HCT116 (cell line): Measurements from ENCODE around the gene IQCK. TPM values are rescaled to one million over a fixed set of nuclear protein-coding genes. Genes with fewer than 3 reads are reported as not detected.

Source experiments
- ATAC-seq: fragments of 200-7000 bp; cut with Tn5 transposase; 2 replicates; pipeline ENCODE4 v1.9.1; 2020; ENCODE audit warnings: mild to moderate bottlenecking, moderate library complexity
- BruUV-seq: library from RNA; stranded (reverse); fragments of 400-500 nt; replicated peaks from 2 replicates; lab custom pipeline; 2021; lab: Mats Ljungman, UMichigan
- CTCF ChIA-PET: fragments of 300-600 bp; sonication (Branson Sonifier 250); formaldehyde crosslinking; loops from one replicate; lab custom pipeline; 2021; ENCODE audit warnings: antibody characterized with exemption; lab: Charles Lee
- POLR2A ChIA-PET: fragments of 300-600, 350-600 bp; sonication (Branson Sonifier 250); formaldehyde crosslinking; loops from one replicate; lab custom pipeline; 2021; ENCODE audit warnings: antibody characterized with exemption; lab: Charles Lee
- RAD21 ChIA-PET, 2 experiments: fragments of 300-600 bp; sonication (Branson Sonifier 250); formaldehyde crosslinking; loops; one replicate each; lab custom pipeline; 2023; ENCODE audit warnings: low total read pairs in 2 of 2; ENCODE audit not compliant: uncharacterized antibody in 2 of 2, unreplicated experiment in 2 of 2, low non-redundant PET in 1 of 2; lab: Charles Lee
- DNase-seq: peaks from one replicate; pipeline ENCODE4 v3.0.0-alpha.2; 2010; ENCODE audit warnings: low read depth, low spot score
- H2AFZ ChIP-seq: fragments of 200-600 bp; shearing (Covaris generic), sonication (generic); 2 replicates; pipeline ENCODE4 v1.6.1; 2017; ENCODE audit warnings: low read depth, mixed run types, mixed read lengths, antibody characterized with exemption, low read length; ENCODE audit not compliant: poor library complexity, severe bottlenecking
- H3K27ac ChIP-seq: 2 replicates; pipeline ENCODE4 v1.5.1; 2012; ENCODE audit warnings: low read depth, low read length
- H3K27me3 ChIP-seq: fragments of 200-600 bp; sonication (generic); 2 replicates; pipeline ENCODE4 v1.6.1; 2016; ENCODE audit warnings: mixed run types, low read length, mixed read lengths; ENCODE audit not compliant: insufficient read depth
- H3K36me3 ChIP-seq, 2 experiments: fragments of 200-500 bp in 1 of 2; fragments of 200-600 bp in 1 of 2; sonication (Bioruptor generic) in 1 of 2; sonication (generic) in 1 of 2; 2 replicates each; pipeline versions ENCODE4 v1.5.1 to v1.6.1; 2014 to 2016; ENCODE audit warnings: low read length in 2 of 2, inconsistent platforms in 1 of 2, mixed read lengths in 1 of 2, mixed run types in 1 of 2; ENCODE audit not compliant: insufficient read depth in 2 of 2, control insufficient read depth in 1 of 2
- H3K4me1 ChIP-seq, 2 experiments: fragments of 200-600 bp in 1 of 2; sonication (generic) in 1 of 2; 2 replicates each; pipeline versions ENCODE4 v1.5.1 to v1.6.1; 2012 to 2017; ENCODE audit warnings: low read length in 2 of 2, inconsistent platforms in 1 of 2, mild to moderate bottlenecking in 1 of 2, mixed read lengths in 1 of 2, mixed run types in 1 of 2, moderate library complexity in 1 of 2; ENCODE audit not compliant: insufficient read depth in 2 of 2, control insufficient read depth in 1 of 2
- H3K4me2 ChIP-seq: fragments of 200-600 bp; sonication (generic); 2 replicates; pipeline ENCODE4 v1.6.1; 2017; ENCODE audit warnings: mixed run types, low read length, mixed read lengths
- H3K4me3 ChIP-seq, 2 experiments: fragments of 200-600 bp in 1 of 2; sonication (generic) in 1 of 2; replicated peaks in 1 of 2; 2 replicates each; pipeline ENCODE4 v1.5.1; 2011 to 2016; ENCODE audit warnings: low read length in 2 of 2, control low read depth in 1 of 2, low read depth in 1 of 2, mild to moderate bottlenecking in 1 of 2, mixed read lengths in 1 of 2, mixed run types in 1 of 2
- H3K79me2 ChIP-seq: fragments of 200-600 bp; sonication (generic); 2 replicates; pipeline ENCODE4 v1.6.1; 2017; ENCODE audit warnings: mild to moderate bottlenecking, mixed run types, low read length, moderate library complexity, mixed read lengths; ENCODE audit not compliant: insufficient read depth
- H3K9ac ChIP-seq: fragments of 200-600 bp; sonication (generic); 2 replicates; pipeline ENCODE4 v1.6.1; 2016; ENCODE audit warnings: low read length, mixed read lengths
- H3K9me2 ChIP-seq: fragments of 200-600 bp; sonication (generic), shearing (Covaris generic); 2 replicates; pipeline ENCODE4 v1.6.1; 2017; ENCODE audit warnings: mixed run types, mild to moderate bottlenecking, moderate library complexity; ENCODE audit not compliant: insufficient read depth
- H3K9me3 ChIP-seq, 2 experiments: fragments of 200-500 bp in 1 of 2; fragments of 200-600 bp in 1 of 2; sonication (Bioruptor generic) in 1 of 2; sonication (generic) in 1 of 2; 2 replicates each; pipeline ENCODE4 v1.6.1; 2014 to 2017; ENCODE audit warnings: low read length in 2 of 2, mixed read lengths in 2 of 2, inconsistent platforms in 1 of 2, low read depth in 1 of 2, mild to moderate bottlenecking in 1 of 2, mixed run types in 1 of 2, moderate library complexity in 1 of 2; ENCODE audit not compliant: control insufficient read depth in 1 of 2, insufficient read depth in 1 of 2
- H4K20me1 ChIP-seq: fragments of 200-600 bp; sonication (generic), shearing (Covaris generic); 2 replicates; pipeline ENCODE4 v1.6.1; 2017; ENCODE audit warnings: mixed run types, mild to moderate bottlenecking, moderate library complexity; ENCODE audit not compliant: insufficient read depth
- CBX3 ChIP-seq: IDR thresholded peaks from 2 replicates; pipeline ENCODE4 v1.6.1; 2012; ENCODE audit warnings: low read depth
- EGR1 ChIP-seq: IDR thresholded peaks from 2 replicates; pipeline ENCODE4 v1.6.1; 2012; ENCODE audit warnings: low read depth
- EZH2 ChIP-seq: fragments of 200-600 bp; sonication (generic); IDR thresholded peaks from 2 replicates; pipeline ENCODE4 v1.6.1; 2017; ENCODE audit warnings: antibody characterized with exemption, mixed run types
- EZH2phosphoT487 ChIP-seq: fragments of 200-600 bp; IDR thresholded peaks from 2 replicates; pipeline ENCODE4 v1.6.1; 2018; ENCODE audit warnings: antibody characterized with exemption, borderline replicate concordance
- FOSL1 ChIP-seq: IDR thresholded peaks from 2 replicates; pipeline ENCODE4 v1.6.1; 2012; ENCODE audit warnings: low read depth
- JUND ChIP-seq: IDR thresholded peaks from 2 replicates; pipeline ENCODE4 v1.6.1; 2012
- POLR2A ChIP-seq: IDR thresholded peaks from 2 replicates; pipeline ENCODE4 v1.7.0; 2011; ENCODE audit warnings: borderline replicate concordance; ENCODE audit not compliant: insufficient read depth, insufficient read length; ENCODE audit errors: extremely low read depth
- POLR2AphosphoS5 ChIP-seq: IDR thresholded peaks from 2 replicates; pipeline ENCODE4 v1.6.1; 2011; ENCODE audit warnings: mild to moderate bottlenecking, low read depth, low read length, moderate library complexity
- RAD21 ChIP-seq: IDR thresholded peaks from 2 replicates; pipeline ENCODE4 v1.6.1; 2012; ENCODE audit warnings: low read depth, mild to moderate bottlenecking
- SIN3A ChIP-seq: IDR thresholded peaks from 2 replicates; pipeline ENCODE4 v1.6.1; 2012; ENCODE audit warnings: low read depth
- SP1 ChIP-seq: IDR thresholded peaks from 2 replicates; pipeline ENCODE4 v1.6.1; 2012; ENCODE audit warnings: low read depth
- SRF ChIP-seq: IDR thresholded peaks from 2 replicates; pipeline ENCODE4 v1.6.1; 2012; ENCODE audit warnings: low read depth
- YY1 ChIP-seq: IDR thresholded peaks from 2 replicates; pipeline ENCODE4 v1.6.1; 2011; ENCODE audit warnings: low read length, low read depth, moderate library complexity, mild to moderate bottlenecking; ENCODE audit not compliant: insufficient replicate concordance; ENCODE audit errors: extremely low read depth
- ZNF274 ChIP-seq: fragments of 200-500 bp; sonication (Bioruptor generic); IDR thresholded peaks from 2 replicates; pipeline ENCODE4 v1.6.1; 2014; ENCODE audit warnings: mild to moderate bottlenecking, low read depth, low read length, inconsistent platforms
- intact Hi-C: fragments of 100-400 bp; cut with micrococcal nuclease; formaldehyde crosslinking; loops from 2 replicates; pipeline ENCODE4 v1.10.0; 2022
- total RNA-seq: library from RNA; stranded (reverse); gene quantifications from one replicate; pipeline ENCODE4 v1.2.1, GENCODE V29; 2021; ENCODE audit not compliant: unreplicated experiment
- TF ChIP-seq, protein P1 (sequence below): IDR thresholded peaks from 2 replicates; pipeline ENCODE4 v1.6.1; 2011; ENCODE audit warnings: mild to moderate bottlenecking, low read length, moderate library complexity; ENCODE audit not compliant: insufficient replicate concordance; ENCODE audit errors: extremely low read depth
- TF ChIP-seq, protein P2 (sequence below), 3 experiments: fragments of 200-600 bp in 1 of 3; sonication (generic) in 1 of 3; IDR thresholded peaks in 2 of 3; conservative IDR thresholded peaks in 1 of 3; 2 replicates each; pipeline ENCODE4 v1.5.1; 2012 to 2017; ENCODE audit warnings: low read depth in 2 of 3, low read length in 2 of 3, antibody characterized with exemption in 1 of 3, borderline replicate concordance in 1 of 3, control low read depth in 1 of 3, mild to moderate bottlenecking in 1 of 3, mixed read lengths in 1 of 3, mixed run types in 1 of 3, moderate library complexity in 1 of 3; ENCODE audit not compliant: insufficient read depth in 1 of 3
- TF ChIP-seq, protein P3 (sequence below): IDR thresholded peaks from 2 replicates; pipeline ENCODE4 v1.6.1; 2012
- TF ChIP-seq, protein P4 (sequence below): IDR thresholded peaks from 2 replicates; pipeline ENCODE4 v1.6.1; 2012

The IQCK gene
- total RNA-seq, 1 experiment from 2014 or later: 11.8 TPM

DNA sequence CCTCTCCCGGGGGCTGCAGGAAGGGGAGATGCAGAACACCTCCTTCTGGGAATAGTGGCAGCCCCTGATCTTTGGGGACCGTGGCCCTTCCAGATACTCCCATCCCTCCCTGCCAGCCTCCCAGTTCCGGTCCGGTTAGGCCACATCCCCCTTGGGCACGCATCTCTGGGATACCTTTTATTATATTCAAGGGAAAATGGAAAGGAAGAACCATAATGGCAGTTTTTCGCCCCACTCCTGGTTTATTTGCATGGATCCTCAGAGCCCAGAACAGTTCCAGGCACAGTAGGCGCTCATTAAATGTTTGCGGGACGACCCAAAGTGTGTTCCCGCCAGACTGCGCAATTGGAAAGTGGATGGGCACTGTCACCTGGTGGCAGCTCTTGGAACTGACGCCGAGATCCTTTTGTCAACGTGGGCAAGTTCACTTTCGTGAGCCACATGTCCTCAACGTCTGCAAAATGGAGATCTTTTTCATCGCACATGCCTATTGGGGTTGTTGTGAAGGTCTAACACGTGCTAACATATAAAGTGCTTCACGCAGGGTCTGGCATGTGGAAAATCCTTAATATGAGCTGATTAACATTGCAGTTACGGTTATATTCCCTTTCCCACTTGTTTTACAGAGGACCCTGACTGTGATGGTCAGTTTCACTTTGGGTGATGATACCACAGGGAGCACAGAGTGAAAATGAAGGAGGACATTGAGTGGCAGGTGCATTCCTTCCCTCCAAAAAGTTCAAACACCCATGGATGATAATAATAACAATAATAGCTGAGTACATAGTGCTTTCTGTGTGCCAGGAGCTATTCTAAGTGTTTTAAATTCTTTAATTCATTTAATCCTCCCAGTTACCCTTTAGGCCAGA is 168.2 kb downstream of the IQCK start:
- Histone ChIP-seq H2AFZ (peak overlapping the region; percentile 92), H3K4me3 (no peak overlapping the region), H3K9me3 (no peaks in the 10 kb centered on the region), H3K36me3 (no peaks in the 10 kb centered on the region), H3K4me1 (peaks cover 3 to 15% of the 10 kb centered on the region in 2 experiments; a peak in 3 of 4 replicates), H3K9ac (0 out of 2 replicates have a peak overlapping the region, but pooled peaks have one; percentile 12), H3K4me2 (peak overlapping the region; percentile 49), H3K79me2 (no peaks in the 10 kb centered on the region), H3K9me2 (no peaks in the 10 kb centered on the region), H4K20me1 (no peaks in the 10 kb centered on the region), H3K27me3 (no peaks in the 10 kb centered on the region), H3K27ac (no peak overlapping the region)
- ChIA-PET POLR2A (interaction anchor here (0.8 to 1.4 kb wide), 2 partner anchors 285 to 303 kb away, joined by 3 read pairs; no protein-coding TSS in a partner anchor), RAD21 (interaction anchor here in 1 of 2 experiments (0.8 to 1.0 kb wide), 2 partner anchors 285 to 286 kb away, joined by 5 to 6 read pairs; no protein-coding TSS in a partner anchor), CTCF (interaction anchor here (0.6 to 4.3 kb wide), 8 partner anchors 13 to 331 kb away, joined by 3 to 70 read pairs (median 4); partner anchors contain the start of gene VPS35L)
- intact Hi-C loops: loop anchor here (1.0 to 10.0 kb wide), 3 partner anchors 285 to 802 kb away; no protein-coding TSS in a partner anchor
- TF ChIP-seq EGR1: no peak
- TF ChIP-seq RAD21: peak; percentile 99
- TF ChIP-seq POLR2A: no peak
- TF ChIP-seq POLR2AphosphoS5: no peak
- TF ChIP-seq SRF: no peak
- TF ChIP-seq FOSL1: no peak
- TF ChIP-seq CBX3: peak; percentile 8; the same call in 1 of the 2 replicates
- peak; percentile 16 for TF ChIP-seq YY1
- TF ChIP-seq, protein P1, sequence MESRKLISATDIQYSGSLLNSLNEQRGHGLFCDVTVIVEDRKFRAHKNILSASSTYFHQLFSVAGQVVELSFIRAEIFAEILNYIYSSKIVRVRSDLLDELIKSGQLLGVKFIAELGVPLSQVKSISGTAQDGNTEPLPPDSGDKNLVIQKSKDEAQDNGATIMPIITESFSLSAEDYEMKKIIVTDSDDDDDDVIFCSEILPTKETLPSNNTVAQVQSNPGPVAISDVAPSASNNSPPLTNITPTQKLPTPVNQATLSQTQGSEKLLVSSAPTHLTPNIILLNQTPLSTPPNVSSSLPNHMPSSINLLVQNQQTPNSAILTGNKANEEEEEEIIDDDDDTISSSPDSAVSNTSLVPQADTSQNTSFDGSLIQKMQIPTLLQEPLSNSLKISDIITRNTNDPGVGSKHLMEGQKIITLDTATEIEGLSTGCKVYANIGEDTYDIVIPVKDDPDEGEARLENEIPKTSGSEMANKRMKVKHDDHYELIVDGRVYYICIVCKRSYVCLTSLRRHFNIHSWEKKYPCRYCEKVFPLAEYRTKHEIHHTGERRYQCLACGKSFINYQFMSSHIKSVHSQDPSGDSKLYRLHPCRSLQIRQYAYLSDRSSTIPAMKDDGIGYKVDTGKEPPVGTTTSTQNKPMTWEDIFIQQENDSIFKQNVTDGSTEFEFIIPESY: no peak
- TF ChIP-seq, protein P2, sequence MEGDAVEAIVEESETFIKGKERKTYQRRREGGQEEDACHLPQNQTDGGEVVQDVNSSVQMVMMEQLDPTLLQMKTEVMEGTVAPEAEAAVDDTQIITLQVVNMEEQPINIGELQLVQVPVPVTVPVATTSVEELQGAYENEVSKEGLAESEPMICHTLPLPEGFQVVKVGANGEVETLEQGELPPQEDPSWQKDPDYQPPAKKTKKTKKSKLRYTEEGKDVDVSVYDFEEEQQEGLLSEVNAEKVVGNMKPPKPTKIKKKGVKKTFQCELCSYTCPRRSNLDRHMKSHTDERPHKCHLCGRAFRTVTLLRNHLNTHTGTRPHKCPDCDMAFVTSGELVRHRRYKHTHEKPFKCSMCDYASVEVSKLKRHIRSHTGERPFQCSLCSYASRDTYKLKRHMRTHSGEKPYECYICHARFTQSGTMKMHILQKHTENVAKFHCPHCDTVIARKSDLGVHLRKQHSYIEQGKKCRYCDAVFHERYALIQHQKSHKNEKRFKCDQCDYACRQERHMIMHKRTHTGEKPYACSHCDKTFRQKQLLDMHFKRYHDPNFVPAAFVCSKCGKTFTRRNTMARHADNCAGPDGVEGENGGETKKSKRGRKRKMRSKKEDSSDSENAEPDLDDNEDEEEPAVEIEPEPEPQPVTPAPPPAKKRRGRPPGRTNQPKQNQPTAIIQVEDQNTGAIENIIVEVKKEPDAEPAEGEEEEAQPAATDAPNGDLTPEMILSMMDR (IDR thresholded peaks at IDR 0.05 in 2 of 3, conservative IDR thresholded peaks at IDR 0.05 in 1 of 3; ENCODE audit: borderline replicate concordance in 1 of 3, insufficient read depth in 1 of 3, low read depth in 2 of 3, low read length in 2 of 3): peak; percentile 93 to 100 (median 99)
- TF ChIP-seq SP1: no peak
- TF ChIP-seq ZNF274: no peak
- no peak for TF ChIP-seq JUND
- TF ChIP-seq, protein P3, sequence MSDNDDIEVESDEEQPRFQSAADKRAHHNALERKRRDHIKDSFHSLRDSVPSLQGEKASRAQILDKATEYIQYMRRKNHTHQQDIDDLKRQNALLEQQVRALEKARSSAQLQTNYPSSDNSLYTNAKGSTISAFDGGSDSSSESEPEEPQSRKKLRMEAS: peak; percentile 97
- no peak for TF ChIP-seq EZH2
- TF ChIP-seq SIN3A: no peak
- TF ChIP-seq, protein P4, sequence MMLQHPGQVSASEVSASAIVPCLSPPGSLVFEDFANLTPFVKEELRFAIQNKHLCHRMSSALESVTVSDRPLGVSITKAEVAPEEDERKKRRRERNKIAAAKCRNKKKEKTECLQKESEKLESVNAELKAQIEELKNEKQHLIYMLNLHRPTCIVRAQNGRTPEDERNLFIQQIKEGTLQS: no peak
- TF ChIP-seq EZH2phosphoT487: no peak
- BruUV-seq: no TSS peak
- DNase-seq (peak; percentile 72), ATAC-seq (peak; percentile 76)
